Activated CD8-positive, alpha-beta T cell treated with anti-CD3 and anti-CD28 coated beads for 36 hours (primary cell): ENCODE data around the gene AUH. TPM values are rescaled to one million over a fixed set of nuclear protein-coding genes. Genes with fewer than 3 reads are reported as not detected.

Source experiments
- ATAC-seq: fragments of 200-7000 bp; cut with Tn5 transposase; one replicate; pipeline ENCODE4 v1.10.0; 2021; ENCODE audit warnings: mild to moderate bottlenecking, moderate library complexity
- CTCF ChIA-PET: fragments of 350-600 bp; sonication (Branson Sonifier 250); formaldehyde crosslinking; loops from one replicate; lab custom pipeline; 2021; ENCODE audit warnings: antibody characterized with exemption; lab: Charles Lee
- POLR2A ChIA-PET: fragments of 350-600 bp; sonication (Branson Sonifier 250); formaldehyde crosslinking; loops from one replicate; lab custom pipeline; 2021; ENCODE audit warnings: antibody characterized with exemption; lab: Charles Lee
- DNase-seq: peaks from one replicate; pipeline ENCODE4 v3.0.0-alpha.2; 2020
- H3K27ac Mint-ChIP-seq: one replicate; pipeline ENCODE4 v1.8.0; 2021; ENCODE audit warnings: mild to moderate bottlenecking, mixed read lengths
- H3K27me3 Mint-ChIP-seq: one replicate; pipeline ENCODE4 v1.8.0; 2021; ENCODE audit warnings: mixed read lengths
- H3K36me3 Mint-ChIP-seq: one replicate; pipeline ENCODE4 v1.8.0; 2021; ENCODE audit warnings: low read depth, mixed read lengths
- H3K4me1 Mint-ChIP-seq: one replicate; pipeline ENCODE4 v1.8.0; 2021; ENCODE audit warnings: low read depth, mixed read lengths
- H3K4me3 Mint-ChIP-seq: one replicate; pipeline ENCODE4 v1.8.0; 2021; ENCODE audit warnings: mild to moderate bottlenecking, moderate library complexity, mixed read lengths
- H3K9me3 Mint-ChIP-seq: one replicate; pipeline ENCODE4 v1.8.0; 2021; ENCODE audit warnings: mixed read lengths
- intact Hi-C: fragments of 100-400 bp; cut with micrococcal nuclease; formaldehyde crosslinking; loops from one replicate; pipeline ENCODE4 v1.10.0; 2022
- total RNA-seq, 2 experiments: library from RNA; stranded (reverse); gene quantifications; one replicate each; pipeline ENCODE4 v1.2.3, GENCODE V29; 2021
- TF ChIP-seq, protein P1 (sequence below): fragments of 200-600 bp; IDR thresholded peaks from one replicate; pipeline ENCODE4 v1.8.0; 2022; ENCODE audit warnings: antibody characterized with exemption, mild to moderate bottlenecking

AUH gene
- total RNA-seq, 2 experiments from 2014 or later = 30.8 to 31.1 TPM

DNA sequence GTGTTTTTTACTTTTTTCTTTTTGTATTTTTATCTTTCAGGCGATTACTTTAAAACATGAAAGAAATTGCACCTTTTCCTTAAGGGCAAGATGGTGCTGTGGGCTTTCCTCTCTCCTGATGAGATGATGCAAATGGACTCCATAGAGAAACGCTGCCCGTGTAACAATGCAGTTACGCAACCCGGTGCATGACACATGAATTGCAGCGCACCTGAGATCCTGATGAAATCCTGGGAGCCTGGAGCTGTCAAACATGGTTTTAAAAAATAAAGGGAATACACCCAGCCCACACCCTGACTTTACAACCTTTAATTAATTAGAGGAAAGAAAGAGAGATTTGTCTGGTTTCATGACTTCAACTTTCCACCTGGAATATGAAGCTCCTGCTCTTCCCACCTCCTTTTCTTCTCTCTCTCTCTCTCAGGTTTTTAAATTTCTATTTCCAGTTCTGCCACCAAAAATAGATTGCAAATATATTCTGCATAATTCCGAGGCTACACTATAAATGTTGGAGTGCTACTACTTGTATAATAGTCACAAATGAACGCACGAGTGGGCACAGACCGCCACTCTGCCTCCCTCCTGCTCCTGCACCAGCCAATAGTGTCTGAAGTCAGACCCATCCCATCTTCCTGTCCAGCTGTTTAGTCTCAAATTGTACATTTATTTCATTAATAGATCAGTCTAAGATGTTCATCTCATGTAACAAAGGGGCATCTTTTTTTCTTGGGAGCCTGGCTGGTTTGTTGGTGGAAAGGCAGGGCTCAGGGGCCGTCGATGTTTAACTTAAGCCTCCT is 179.1 kb downstream of the AUH start:
- intact Hi-C loops = no loop called here
- TF ChIP-seq, protein P1, sequence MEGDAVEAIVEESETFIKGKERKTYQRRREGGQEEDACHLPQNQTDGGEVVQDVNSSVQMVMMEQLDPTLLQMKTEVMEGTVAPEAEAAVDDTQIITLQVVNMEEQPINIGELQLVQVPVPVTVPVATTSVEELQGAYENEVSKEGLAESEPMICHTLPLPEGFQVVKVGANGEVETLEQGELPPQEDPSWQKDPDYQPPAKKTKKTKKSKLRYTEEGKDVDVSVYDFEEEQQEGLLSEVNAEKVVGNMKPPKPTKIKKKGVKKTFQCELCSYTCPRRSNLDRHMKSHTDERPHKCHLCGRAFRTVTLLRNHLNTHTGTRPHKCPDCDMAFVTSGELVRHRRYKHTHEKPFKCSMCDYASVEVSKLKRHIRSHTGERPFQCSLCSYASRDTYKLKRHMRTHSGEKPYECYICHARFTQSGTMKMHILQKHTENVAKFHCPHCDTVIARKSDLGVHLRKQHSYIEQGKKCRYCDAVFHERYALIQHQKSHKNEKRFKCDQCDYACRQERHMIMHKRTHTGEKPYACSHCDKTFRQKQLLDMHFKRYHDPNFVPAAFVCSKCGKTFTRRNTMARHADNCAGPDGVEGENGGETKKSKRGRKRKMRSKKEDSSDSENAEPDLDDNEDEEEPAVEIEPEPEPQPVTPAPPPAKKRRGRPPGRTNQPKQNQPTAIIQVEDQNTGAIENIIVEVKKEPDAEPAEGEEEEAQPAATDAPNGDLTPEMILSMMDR = no peak
- Mint-ChIP-seq H3K36me3 (peaks cover 3% of the 10 kb centered on the region), H3K4me3 (no peak overlapping the region), H3K4me1 (peaks cover 36% of the 10 kb centered on the region), H3K27ac (no peak overlapping the region), H3K9me3 (peaks cover 2% of the 10 kb centered on the region), H3K27me3 (no peaks in the 10 kb centered on the region)
- CTCF ChIA-PET = no interaction called here
- ATAC-seq = no peak
- POLR2A ChIA-PET = interaction anchor here (1.0 to 2.7 kb wide), 3 partner anchors 11 to 25 kb away, joined by 3 to 18 read pairs (median 5); no protein-coding TSS in a partner anchor
- DNase-seq = no peak

DNA sequence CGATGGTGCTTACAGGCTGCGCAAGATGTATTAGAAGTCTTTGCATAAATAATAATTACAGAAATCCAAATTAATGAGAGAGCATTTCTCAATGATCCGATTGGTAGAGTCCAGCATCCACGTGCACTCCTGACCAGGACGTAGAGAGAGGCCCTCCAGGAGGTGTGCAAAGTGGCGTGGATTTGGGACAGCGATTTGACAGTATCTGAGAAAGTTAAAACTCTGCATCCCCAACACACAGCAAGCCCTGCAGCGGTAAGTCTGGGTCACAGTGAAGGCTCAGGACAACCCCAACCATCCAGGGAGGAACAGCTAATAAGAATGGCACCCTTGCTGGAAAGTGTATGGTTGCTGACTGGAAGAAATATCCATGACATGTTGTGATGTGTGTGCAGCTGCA is 180.2 kb downstream of the AUH start:
- H3K27ac Mint-ChIP-seq = no peak overlapping the region
- TF ChIP-seq, protein P1 = no peak
- H3K9me3 Mint-ChIP-seq = no peaks in the 10 kb centered on the region
- H3K36me3 Mint-ChIP-seq = no peaks in the 10 kb centered on the region
- no peak overlapping the region for H3K4me3 Mint-ChIP-seq
- H3K27me3 Mint-ChIP-seq = no peaks in the 10 kb centered on the region
- no peak for ATAC-seq
- DNase-seq = no peak
- POLR2A ChIA-PET = interaction anchor here (0.6 to 1.0 kb wide), 2 partner anchors 35 to 71 kb away, joined by 3 read pairs; no protein-coding TSS in a partner anchor
- intact Hi-C loops = no loop called here
- CTCF ChIA-PET = no interaction called here
- peaks cover 35% of the 10 kb centered on the region for H3K4me1 Mint-ChIP-seq

DNA sequence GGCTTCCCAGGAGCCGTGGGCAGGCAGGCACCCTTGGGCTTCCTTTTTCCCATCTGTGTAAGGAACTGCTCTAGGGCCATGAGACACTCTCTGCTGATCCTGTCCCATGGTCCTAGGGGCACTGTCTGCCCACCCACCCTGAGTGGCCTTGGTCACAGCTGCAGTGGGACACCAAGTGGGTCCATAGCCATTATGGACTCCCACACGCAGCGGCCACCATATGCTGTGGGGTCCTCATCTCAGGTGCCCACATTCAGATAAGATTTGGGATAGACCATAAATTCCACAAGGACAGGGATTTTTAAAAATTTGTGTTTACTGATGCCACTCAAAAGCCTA is 180.8 kb downstream of the AUH start:
- no peaks in the 10 kb centered on the region for H3K36me3 Mint-ChIP-seq
- peaks cover 35% of the 10 kb centered on the region for H3K4me1 Mint-ChIP-seq
- intact Hi-C loops = no loop called here
- DNase-seq = no peak
- no peaks in the 10 kb centered on the region for H3K27me3 Mint-ChIP-seq
- H3K9me3 Mint-ChIP-seq = no peaks in the 10 kb centered on the region
- no peak overlapping the region for H3K4me3 Mint-ChIP-seq
- no peak overlapping the region for H3K27ac Mint-ChIP-seq
- ChIA-PET CTCF (no interaction called here), POLR2A (interaction anchor here (1.0 to 1.3 kb wide), 2 partner anchors 16 to 34 kb away, joined by 3 read pairs; no protein-coding TSS in a partner anchor)
- TF ChIP-seq, protein P1 = no peak
- no peak for ATAC-seq

DNA sequence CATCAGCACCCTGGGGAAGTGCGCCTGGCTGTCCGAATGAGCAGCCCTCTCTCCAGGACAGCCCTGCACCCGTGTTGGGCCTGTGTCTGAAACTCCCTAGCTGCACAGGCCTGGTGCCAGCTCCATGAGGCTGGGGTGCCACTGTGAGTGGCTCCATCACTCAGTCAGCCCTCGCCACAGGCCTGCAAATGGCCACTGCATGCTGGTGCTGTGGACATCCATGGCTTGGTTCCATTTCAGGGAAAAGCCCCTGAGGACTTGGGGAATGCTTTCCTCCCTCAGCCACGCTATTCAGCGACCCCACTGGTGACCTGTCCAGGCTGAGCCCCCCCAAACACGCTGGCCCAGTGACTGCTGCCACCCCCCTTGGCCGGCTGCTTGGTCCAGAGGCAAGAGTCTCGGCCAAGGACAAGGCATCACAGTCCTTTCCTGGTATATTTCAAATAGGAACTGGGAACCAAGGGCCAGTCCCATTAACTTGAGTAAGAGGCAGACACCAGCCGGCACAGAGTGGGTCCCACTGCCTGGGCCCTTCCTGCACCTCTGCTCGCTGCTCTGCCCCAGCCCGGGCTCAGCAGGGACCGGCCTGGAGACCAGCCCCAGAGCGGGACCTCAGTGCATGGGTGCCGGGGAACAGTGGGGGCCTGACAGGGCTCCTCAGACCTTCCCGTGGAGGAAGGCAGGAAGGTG is 181.3 kb downstream of the AUH start:
- ATAC-seq (no peak), DNase-seq (no peak)
- no peaks in the 10 kb centered on the region for H3K9me3 Mint-ChIP-seq
- no peak overlapping the region for H3K27ac Mint-ChIP-seq
- intact Hi-C loops = no loop called here
- POLR2A ChIA-PET = interaction anchor here (1.3 kb wide), 1 partner anchor 16 kb away, joined by 3 read pairs; no protein-coding TSS in a partner anchor
- TF ChIP-seq, protein P1 = no peak
- peaks cover 40% of the 10 kb centered on the region for H3K4me1 Mint-ChIP-seq
- H3K36me3 Mint-ChIP-seq = peaks cover under 1% of the 10 kb centered on the region
- no peak overlapping the region for H3K4me3 Mint-ChIP-seq
- no peaks in the 10 kb centered on the region for H3K27me3 Mint-ChIP-seq
- CTCF ChIA-PET = no interaction called here
